Erythroblast (primary cell): ENCODE results near the gene SNX12.

Source experiments
- GATA1 ChIP-seq: IDR thresholded peaks from 2 replicates; pipeline ENCODE4 v1.6.1; 2011; ENCODE audit warnings: low read depth, mild to moderate bottlenecking, control low read depth, low read length, moderate library complexity
- POLR2A ChIP-seq: IDR thresholded peaks from 2 replicates; pipeline ENCODE4 v1.6.1; 2011; ENCODE audit warnings: mild to moderate bottlenecking, low read length

GRCh38 chrX:71052721-71053120 lies 15.4 kb downstream of the SNX12 start:
- TF ChIP-seq POLR2A, result no peak
- no peak for TF ChIP-seq GATA1
